ENCODE results near the gene LARGE1. TPM values are rescaled to one million over a fixed set of nuclear protein-coding genes. Genes with fewer than 3 reads are reported as not detected.

Gene LARGE1
- polyA plus RNA-seq, 1 experiment: 8.5 TPM

DNA sequence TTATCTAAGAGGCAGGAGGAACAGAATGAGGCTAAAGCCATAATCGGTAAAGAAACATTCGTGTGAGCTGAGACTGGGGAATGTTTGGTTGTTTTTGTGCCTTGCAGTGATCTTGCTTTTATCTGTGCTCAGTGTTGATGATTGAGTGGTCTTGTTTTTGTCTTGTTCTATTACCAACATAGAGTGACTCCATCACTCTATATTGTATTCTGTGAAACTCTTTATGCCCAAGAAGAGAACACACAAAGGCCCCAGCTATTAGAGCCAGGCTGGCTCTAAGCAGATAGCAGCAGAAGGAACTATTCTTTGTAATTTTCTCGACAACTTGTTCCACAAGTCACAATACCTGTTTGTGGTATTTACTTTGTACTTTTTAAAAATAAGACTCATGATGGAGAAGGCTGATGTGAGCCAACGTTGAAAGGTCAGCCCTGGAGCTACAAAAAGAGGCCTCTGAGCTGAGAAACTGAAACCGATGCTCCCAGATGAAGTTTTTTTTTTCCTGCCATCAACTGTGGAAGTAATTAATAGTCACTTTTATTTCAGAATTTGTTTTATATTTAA lies 68.4 kb downstream of the LARGE1 start:
- H3K4me3 ChIP-seq (ENCODE audit: low read depth, low read length): no peak overlapping the region
- TF ChIP-seq, protein P1, sequence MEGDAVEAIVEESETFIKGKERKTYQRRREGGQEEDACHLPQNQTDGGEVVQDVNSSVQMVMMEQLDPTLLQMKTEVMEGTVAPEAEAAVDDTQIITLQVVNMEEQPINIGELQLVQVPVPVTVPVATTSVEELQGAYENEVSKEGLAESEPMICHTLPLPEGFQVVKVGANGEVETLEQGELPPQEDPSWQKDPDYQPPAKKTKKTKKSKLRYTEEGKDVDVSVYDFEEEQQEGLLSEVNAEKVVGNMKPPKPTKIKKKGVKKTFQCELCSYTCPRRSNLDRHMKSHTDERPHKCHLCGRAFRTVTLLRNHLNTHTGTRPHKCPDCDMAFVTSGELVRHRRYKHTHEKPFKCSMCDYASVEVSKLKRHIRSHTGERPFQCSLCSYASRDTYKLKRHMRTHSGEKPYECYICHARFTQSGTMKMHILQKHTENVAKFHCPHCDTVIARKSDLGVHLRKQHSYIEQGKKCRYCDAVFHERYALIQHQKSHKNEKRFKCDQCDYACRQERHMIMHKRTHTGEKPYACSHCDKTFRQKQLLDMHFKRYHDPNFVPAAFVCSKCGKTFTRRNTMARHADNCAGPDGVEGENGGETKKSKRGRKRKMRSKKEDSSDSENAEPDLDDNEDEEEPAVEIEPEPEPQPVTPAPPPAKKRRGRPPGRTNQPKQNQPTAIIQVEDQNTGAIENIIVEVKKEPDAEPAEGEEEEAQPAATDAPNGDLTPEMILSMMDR (IDR thresholded peaks at IDR 0.05; ENCODE audit: insufficient read depth, low read depth, low read length): no peak
- no peaks in the 10 kb centered on the region for H3K36me3 ChIP-seq (ENCODE audit: control insufficient read depth, insufficient read depth, low read length)
- ChIA-PET CTCF (interaction anchor here (0.5 to 1.1 kb wide), 4 partner anchors 26 to 133 kb away, joined by 3 to 4 read pairs (median 3); no protein-coding TSS in a partner anchor), POLR2A (interaction anchor here (0.6 kb wide), 1 partner anchor 68 kb away, joined by 3 read pairs; no protein-coding TSS in a partner anchor)
- DNase-seq (ENCODE audit: low read depth): no peak
- H3K27me3 ChIP-seq (ENCODE audit: control insufficient read depth, insufficient read depth, low read length): no peaks in the 10 kb centered on the region

DNA sequence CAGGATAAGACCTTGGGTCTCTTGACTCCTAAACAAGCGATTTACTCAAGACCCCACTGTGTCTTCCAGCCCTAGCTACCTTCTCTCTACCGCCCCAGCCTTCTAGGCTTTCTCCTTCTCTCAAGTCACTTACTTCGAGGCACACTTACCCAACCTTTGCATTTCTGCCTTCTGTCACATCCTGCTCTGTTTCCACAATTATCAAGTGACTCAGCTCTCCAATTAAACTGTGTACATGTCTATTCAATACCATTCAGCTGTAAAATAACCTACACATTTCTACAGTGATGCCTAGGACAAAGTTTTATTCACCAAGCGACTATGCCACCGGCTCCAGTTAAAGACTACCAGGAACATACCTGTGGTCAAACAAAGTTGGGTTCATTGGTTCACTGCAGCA lies 69.0 kb downstream of the LARGE1 start:
- Histone ChIP-seq H3K27me3 (ENCODE audit: control insufficient read depth, insufficient read depth, low read length) (no peaks in the 10 kb centered on the region), H3K36me3 (ENCODE audit: control insufficient read depth, insufficient read depth, low read length) (no peaks in the 10 kb centered on the region), H3K4me3 (ENCODE audit: low read depth, low read length) (no peak overlapping the region)
- POLR2A ChIA-PET: no interaction called here
- DNase-seq (ENCODE audit: low read depth): no peak
- TF ChIP-seq, protein P1 (IDR thresholded peaks at IDR 0.05; ENCODE audit: insufficient read depth, low read depth, low read length): no peak
- CTCF ChIA-PET: interaction anchor here (0.8 to 1.1 kb wide), 3 partner anchors 9 to 35 kb away, joined by 3 read pairs; no protein-coding TSS in a partner anchor

DNA sequence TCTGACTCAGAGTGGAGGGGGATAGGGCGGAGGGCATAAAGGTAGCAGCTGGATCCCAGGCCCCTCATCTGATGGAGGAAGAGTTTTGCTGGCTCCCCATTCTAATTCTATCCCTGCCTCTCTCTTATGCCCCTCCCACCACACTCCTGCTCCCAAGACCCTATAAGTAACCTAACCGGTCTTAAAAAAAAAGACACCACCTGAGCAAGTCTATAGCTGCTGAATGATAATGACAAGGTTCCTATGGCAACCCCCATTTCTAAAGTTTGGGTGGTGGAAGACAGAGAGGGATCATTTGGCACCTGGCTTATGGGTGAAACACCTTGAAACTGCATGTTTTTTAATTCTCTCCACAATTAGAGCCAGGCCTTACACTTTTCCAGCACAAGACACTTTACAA lies 69.6 kb downstream of the LARGE1 start:
- Histone ChIP-seq H3K4me3 (ENCODE audit: low read depth, low read length) (no peak overlapping the region), H3K36me3 (ENCODE audit: control insufficient read depth, insufficient read depth, low read length) (no peaks in the 10 kb centered on the region), H3K27me3 (ENCODE audit: control insufficient read depth, insufficient read depth, low read length) (no peaks in the 10 kb centered on the region)
- DNase-seq (ENCODE audit: low read depth): no peak
- ChIA-PET CTCF (interaction anchor here (0.8 to 1.1 kb wide), 2 partner anchors 9 to 34 kb away, joined by 3 read pairs; no protein-coding TSS in a partner anchor), POLR2A (no interaction called here)
- TF ChIP-seq, protein P1 (IDR thresholded peaks at IDR 0.05; ENCODE audit: insufficient read depth, low read depth, low read length): no peak

DNA sequence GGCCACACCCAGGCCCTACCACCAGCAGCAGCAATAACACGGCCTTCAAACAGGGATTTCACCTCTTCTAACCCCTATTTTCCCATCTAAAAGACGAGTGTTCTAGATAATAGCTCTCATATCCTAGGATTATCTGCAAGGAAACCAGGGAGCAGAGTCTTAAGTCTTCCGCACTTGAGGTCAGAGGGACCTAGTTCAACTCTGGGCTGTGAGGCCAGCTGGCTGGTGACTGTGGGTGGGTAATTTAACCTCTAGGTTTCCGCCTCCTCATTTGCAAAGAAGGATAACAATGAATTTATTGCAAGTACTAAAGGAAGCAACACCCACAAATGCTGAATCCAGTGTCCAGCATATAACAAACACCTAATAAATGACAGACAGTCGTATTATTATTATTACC lies 70.1 kb downstream of the LARGE1 start:
- H3K36me3 ChIP-seq (ENCODE audit: control insufficient read depth, insufficient read depth, low read length): no peaks in the 10 kb centered on the region
- H3K27me3 ChIP-seq (ENCODE audit: control insufficient read depth, insufficient read depth, low read length): no peaks in the 10 kb centered on the region
- DNase-seq (ENCODE audit: low read depth): no peak
- TF ChIP-seq, protein P1 (IDR thresholded peaks at IDR 0.05; ENCODE audit: insufficient read depth, low read depth, low read length): no peak
- no peak overlapping the region for H3K4me3 ChIP-seq (ENCODE audit: low read depth, low read length)
- ChIA-PET CTCF (no interaction called here), POLR2A (no interaction called here)

DNA sequence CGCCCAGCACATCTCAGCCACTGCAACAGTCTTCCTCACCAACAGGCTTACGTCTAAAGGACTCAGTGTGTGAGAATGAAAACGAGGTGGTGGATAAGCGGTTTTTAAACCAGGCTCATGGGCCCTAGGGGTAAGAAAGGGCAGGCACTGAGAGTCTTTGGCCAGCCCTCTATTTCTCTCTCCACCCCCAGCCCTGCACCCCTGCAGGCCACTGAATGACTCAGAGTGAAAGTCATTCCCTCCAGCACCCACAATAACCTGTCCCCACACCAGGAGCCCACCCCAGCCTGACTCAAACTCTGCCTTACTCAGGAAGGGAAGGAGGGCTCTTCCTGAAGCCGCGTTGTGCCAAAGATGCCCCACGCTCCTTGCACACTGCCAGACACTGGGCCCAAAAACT lies 72.0 kb downstream of the LARGE1 start:
- DNase-seq (ENCODE audit: low read depth): no peak
- TF ChIP-seq, protein P1 (IDR thresholded peaks at IDR 0.05; ENCODE audit: insufficient read depth, low read depth, low read length): no peak

More for the DNA sequence above, 72.0 kb downstream of the LARGE1 start:
- POLR2A ChIA-PET: interaction anchor here (0.5 kb wide), 1 partner anchor 542 kb away, joined by 5 read pairs; no protein-coding TSS in a partner anchor
- Histone ChIP-seq H3K36me3 (ENCODE audit: control insufficient read depth, insufficient read depth, low read length) (no peaks in the 10 kb centered on the region), H3K27me3 (ENCODE audit: control insufficient read depth, insufficient read depth, low read length) (no peaks in the 10 kb centered on the region), H3K4me3 (ENCODE audit: low read depth, low read length) (no peak overlapping the region)
- CTCF ChIA-PET: no interaction called here

Measured in BJ (cell line).